ENCODE results near the gene ARFRP1.

ARFRP1 gene

DNA sequence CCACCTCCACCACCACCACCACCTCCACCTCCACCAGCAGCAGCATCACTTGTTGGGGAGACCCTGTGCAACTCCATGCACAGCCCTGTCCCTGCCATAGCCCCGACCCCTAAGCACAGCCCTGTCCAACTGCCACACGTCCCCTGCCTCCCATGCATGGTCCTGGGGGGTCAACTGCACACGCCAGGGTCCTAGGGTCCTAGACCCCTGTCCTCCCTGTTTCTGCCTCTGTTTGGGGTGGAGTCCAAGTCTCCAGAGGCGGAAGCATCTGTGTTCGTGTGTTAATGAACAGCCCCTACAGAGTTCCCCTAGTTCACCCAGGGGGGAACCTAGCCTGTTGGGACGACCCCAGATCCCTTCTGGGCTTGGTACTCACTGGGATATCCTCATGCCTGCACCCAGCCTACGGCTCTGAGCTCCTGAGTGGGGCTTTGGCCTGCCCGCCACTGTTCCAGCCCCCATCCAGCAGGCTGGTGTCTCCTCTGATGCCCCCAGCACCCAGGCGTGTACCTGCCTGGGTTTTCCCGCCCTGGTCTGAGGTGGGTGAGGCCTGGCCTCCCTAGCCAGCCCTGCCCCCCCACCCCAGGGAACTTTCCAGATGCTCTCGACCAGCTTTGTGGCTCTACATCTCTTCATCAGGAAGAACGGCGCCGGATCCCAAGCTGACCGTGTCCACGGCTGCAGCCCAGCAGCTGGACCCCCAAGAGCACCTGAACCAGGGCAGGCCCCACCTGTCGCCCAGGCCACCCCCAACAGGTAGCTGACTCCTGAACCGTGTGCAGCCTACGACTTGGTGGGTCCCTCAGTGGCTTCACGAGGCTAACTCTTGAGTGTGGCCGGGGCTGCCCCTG lies 13.8 kb downstream of the ARFRP1 start:
- no peak for DNase-seq
- TF ChIP-seq, protein P1, sequence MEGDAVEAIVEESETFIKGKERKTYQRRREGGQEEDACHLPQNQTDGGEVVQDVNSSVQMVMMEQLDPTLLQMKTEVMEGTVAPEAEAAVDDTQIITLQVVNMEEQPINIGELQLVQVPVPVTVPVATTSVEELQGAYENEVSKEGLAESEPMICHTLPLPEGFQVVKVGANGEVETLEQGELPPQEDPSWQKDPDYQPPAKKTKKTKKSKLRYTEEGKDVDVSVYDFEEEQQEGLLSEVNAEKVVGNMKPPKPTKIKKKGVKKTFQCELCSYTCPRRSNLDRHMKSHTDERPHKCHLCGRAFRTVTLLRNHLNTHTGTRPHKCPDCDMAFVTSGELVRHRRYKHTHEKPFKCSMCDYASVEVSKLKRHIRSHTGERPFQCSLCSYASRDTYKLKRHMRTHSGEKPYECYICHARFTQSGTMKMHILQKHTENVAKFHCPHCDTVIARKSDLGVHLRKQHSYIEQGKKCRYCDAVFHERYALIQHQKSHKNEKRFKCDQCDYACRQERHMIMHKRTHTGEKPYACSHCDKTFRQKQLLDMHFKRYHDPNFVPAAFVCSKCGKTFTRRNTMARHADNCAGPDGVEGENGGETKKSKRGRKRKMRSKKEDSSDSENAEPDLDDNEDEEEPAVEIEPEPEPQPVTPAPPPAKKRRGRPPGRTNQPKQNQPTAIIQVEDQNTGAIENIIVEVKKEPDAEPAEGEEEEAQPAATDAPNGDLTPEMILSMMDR (IDR thresholded peaks at IDR 0.05): no peak
- Mint-ChIP-seq H3K4me1 (peaks cover 20% of the 10 kb centered on the region), H3K9me3 (peaks cover 3% of the 10 kb centered on the region), H3K27me3 (ENCODE audit: low read depth, poor library complexity) (no peaks in the 10 kb centered on the region), H3K36me3 (ENCODE audit: low read depth) (peaks cover 5% of the 10 kb centered on the region), H3K27ac (no peak overlapping the region), H3K4me3 (no peak overlapping the region)

DNA sequence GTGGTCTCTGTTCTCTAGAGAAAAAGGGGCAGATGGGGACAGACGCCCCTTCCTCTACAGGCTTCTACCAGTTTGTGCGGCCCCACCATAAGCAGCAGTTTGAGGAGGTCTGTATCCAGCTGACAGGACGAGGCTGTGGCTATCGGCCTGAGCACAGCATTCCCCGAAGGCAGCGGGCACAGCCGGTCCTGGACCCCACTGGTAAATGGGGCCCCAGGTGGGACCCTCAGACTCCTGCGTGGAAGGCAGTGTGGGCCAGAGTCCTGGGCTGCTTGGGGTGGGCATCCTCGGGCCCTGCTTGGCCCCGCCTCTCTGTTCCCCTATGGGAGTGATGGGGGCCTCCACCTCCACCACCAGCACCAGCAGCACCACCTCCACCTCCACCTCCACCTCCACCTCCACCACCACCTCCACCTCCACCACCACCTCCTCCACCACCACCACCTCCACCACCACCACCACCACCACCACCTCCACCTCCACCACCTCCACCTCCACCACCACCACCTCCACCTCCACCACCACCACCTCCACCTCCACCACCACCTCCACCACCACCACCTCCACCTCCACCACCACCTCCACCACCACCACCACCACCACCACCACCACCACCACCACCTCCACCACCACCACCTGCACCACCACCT lies 14.6 kb downstream of the ARFRP1 start:
- H3K27ac Mint-ChIP-seq: no peak overlapping the region
- DNase-seq: no peak

DNA sequence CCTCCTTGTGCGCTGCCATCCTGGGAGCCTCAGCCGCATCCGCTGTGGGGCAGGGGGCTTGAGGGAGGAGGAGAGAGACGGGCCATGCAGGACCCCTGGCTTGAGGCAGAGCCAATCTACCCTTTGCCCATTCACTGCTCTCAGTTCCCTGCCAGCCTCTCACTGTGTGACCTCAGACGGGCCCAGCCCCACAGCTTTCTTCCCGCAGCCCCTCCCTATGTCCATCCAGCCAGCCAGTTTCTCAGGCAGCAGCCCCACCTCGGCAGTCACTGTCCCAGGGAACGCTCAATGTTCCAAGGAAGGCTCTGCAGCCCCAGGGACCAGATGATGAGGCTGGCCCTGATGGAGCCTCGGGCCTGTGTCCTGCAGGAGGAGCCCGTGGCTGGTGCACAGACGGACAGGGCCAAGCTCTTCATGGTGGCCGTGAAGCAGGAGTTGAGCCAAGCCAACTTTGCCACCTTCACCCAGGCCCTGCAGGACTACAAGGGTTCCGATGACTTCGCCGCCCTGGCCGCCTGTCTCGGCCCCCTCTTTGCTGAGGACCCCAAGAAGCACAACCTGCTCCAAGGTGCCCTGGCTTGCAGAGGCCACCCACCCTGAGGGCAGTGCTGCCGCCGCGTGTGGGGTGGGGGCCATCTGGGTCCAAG lies 15.2 kb downstream of the ARFRP1 start:
- Mint-ChIP-seq H3K27ac (peak overlapping the region; percentile 89), H3K4me1 (peaks cover 13% of the 10 kb centered on the region)

More for the DNA sequence above, 14.6 kb downstream of the ARFRP1 start:
- peaks cover 5% of the 10 kb centered on the region for H3K36me3 Mint-ChIP-seq (ENCODE audit: low read depth)
- no peaks in the 10 kb centered on the region for H3K27me3 Mint-ChIP-seq (ENCODE audit: low read depth, poor library complexity)
- no peak overlapping the region for H3K4me3 Mint-ChIP-seq
- peaks cover 3% of the 10 kb centered on the region for H3K9me3 Mint-ChIP-seq
- TF ChIP-seq, protein P1 (IDR thresholded peaks at IDR 0.05): no peak
- peaks cover 20% of the 10 kb centered on the region for H3K4me1 Mint-ChIP-seq

DNA sequence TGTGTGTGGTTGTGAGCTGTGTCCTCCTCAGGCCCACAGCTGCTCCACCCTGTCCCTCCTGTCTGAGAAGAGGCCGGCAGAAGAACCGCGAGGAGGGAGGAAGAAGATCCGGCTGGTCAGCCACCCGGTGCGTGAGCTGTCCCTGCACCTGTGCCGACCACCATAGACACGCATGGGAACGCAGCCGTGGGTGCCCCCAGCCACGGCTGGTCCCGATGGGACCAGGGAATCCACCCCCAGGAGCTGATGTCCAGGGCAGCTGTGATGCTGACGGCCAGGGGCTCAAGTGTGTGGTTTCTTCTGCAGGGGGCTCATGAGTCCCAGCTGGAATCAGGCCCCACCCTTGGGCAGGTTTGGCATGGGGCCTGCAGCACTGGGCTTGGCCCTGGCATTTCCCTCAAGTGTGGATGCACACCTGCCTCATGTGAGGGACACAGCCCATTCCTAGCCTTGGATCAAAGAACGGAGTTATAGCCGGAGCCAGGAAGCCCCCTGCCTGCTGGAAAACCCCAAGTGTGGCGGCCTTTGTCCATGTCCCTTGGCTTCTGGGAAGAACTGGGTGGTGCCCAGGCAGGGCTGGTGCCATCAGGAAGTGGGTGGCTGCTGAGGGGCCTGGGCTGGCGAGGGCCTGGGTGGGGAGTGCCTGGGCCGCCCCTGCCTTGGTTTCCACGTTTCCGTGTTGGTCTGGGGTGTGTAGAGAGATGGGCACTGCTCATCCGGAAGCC lies 15.9 kb downstream of the ARFRP1 start:
- Mint-ChIP-seq H3K4me1 (peaks cover 9% of the 10 kb centered on the region), H3K9me3 (peaks cover 3% of the 10 kb centered on the region), H3K27ac (peak overlapping the region; percentile 25), H3K27me3 (ENCODE audit: low read depth, poor library complexity) (no peaks in the 10 kb centered on the region), H3K36me3 (ENCODE audit: low read depth) (peaks cover 5% of the 10 kb centered on the region), H3K4me3 (no peak overlapping the region)
- DNase-seq: no peak
- TF ChIP-seq, protein P1 (IDR thresholded peaks at IDR 0.05): no peak

More for the DNA sequence above, 15.2 kb downstream of the ARFRP1 start:
- peaks cover 5% of the 10 kb centered on the region for H3K36me3 Mint-ChIP-seq (ENCODE audit: low read depth)
- no peak for DNase-seq
- peaks cover 3% of the 10 kb centered on the region for H3K9me3 Mint-ChIP-seq
- TF ChIP-seq, protein P1 (IDR thresholded peaks at IDR 0.05): no peak
- no peak overlapping the region for H3K4me3 Mint-ChIP-seq
- H3K27me3 Mint-ChIP-seq (ENCODE audit: low read depth, poor library complexity): no peaks in the 10 kb centered on the region

DNA sequence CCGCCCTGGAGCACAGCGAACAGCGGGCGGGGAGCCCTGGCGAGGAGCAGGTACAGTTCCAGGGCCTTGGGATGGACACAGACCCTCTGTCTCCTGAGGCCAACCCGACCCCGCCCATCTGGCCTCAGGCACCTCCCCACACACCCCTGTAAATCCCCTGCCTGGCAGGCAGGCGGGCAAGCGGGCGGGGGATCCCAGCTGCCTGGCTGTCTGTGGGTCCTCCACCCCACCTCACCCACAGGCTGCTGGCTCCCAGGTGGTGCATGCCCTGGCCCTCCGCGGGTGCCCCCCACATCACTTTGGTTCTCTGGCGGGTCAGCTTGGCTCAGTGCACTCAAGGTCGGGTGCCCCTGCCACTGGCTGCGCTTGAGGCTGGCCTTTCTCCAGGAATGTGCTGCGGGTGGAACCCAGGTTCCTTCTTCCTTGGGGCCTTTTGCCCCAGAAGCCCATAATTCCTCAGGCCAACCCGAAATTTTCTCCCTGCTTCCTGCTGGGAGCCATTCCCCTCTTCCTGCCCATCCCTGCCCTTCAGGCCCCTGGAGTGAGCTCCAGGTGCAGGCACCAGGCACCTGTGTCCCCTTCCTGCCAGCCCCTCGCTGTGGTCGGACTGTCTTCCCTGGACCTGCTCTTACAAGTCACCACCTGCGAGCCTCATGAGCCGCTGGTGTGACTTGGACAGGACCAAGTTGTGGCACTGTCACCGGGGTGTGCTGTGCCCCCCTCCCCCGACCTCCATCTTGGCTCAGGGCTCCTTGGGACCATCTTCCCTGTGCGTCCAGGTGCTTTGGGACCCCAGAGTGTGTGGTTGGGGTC lies 16.7 kb downstream of the ARFRP1 start:
- H3K4me3 Mint-ChIP-seq: no peak overlapping the region
- no peak for DNase-seq
- peaks cover 5% of the 10 kb centered on the region for H3K36me3 Mint-ChIP-seq (ENCODE audit: low read depth)
- peaks cover 9% of the 10 kb centered on the region for H3K4me1 Mint-ChIP-seq
- TF ChIP-seq, protein P1 (IDR thresholded peaks at IDR 0.05): no peak
- peaks cover 3% of the 10 kb centered on the region for H3K9me3 Mint-ChIP-seq
- H3K27ac Mint-ChIP-seq: peak overlapping the region; percentile 80
- no peaks in the 10 kb centered on the region for H3K27me3 Mint-ChIP-seq (ENCODE audit: low read depth, poor library complexity)

Measured in nephron progenitor cell (in vitro differentiated cells).